GM10248 (cell line): Measurements from ENCODE around the gene DEFB108B.
"Not testable (repeated sequence)": the region's sequence is repeated elsewhere in the genome, so short reads cannot be mapped to it uniquely, and the experiment has no call there.

Experiments used
- CTCF ChIA-PET: fragments of 300-600 bp; sonication (Branson Sonifier 250); formaldehyde crosslinking; extraction: SDS; loops from one replicate; lab custom pipeline; 2021; ENCODE audit warnings: antibody characterized with exemption; lab: Yijun Ruan, JAX
- POLR2A ChIA-PET: fragments of 350-650 bp; sonication (Branson Sonifier 250); formaldehyde crosslinking; extraction: SDS; loops from one replicate; lab custom pipeline; 2020; ENCODE audit warnings: antibody characterized with exemption; lab: Yijun Ruan, JAX
- DNase-seq: peaks from one replicate; pipeline ENCODE4 v3.0.0; 2012; ENCODE audit errors: extremely low spot score
- CTCF ChIP-seq: IDR thresholded peaks from 2 replicates; pipeline ENCODE4 v1.5.1; 2012; ENCODE audit warnings: mild to moderate bottlenecking, low read depth; ENCODE audit errors: extremely low read depth, missing control alignments, control extremely low read depth

The DEFB108B gene

GRCh38 chr11:71832811-71833210 lies at the start of gene DEFB108B:
Gene DEFB108B (plus strand): TSS chr11:71833200. CDS start chr11:71833200, 0 bp downstream.
- CTCF ChIA-PET, POLR2A ChIA-PET, DNase-seq: not testable (repeated sequence)

GRCh38 chr11:71786114-71786847 lies 46.7 kb upstream of the DEFB108B start:
- peak; percentile 83 for DNase-seq
- POLR2A ChIA-PET, result not testable (repeated sequence)
- CTCF ChIA-PET, result interaction anchor here (1.1 kb wide), 1 partner anchor 14 kb away, joined by 3 read pairs; no protein-coding TSS in a partner anchor

GRCh38 chr11:71786848-71787097 lies 46.2 kb upstream of the DEFB108B start:
- DNase-seq, result peak; percentile 90
- POLR2A ChIA-PET, result not testable (repeated sequence)
- CTCF ChIA-PET, result interaction anchor here (1.1 kb wide), 1 partner anchor 14 kb away, joined by 3 read pairs; no protein-coding TSS in a partner anchor

- ChIA-PET POLR2A (no interaction called here), CTCF (interaction anchor here (1.1 kb wide), 1 partner anchor 13 kb away, joined by 3 read pairs; no protein-coding TSS in a partner anchor)
- no peak for TF ChIP-seq CTCF
- peak; percentile 87 for DNase-seq
Measured at GRCh38 chr11:71787098-71787823, 45.7 kb upstream of the DEFB108B start.

GRCh38 chr11:71787824-71788454 lies 45.1 kb upstream of the DEFB108B start:
- DNase-seq, CTCF ChIA-PET, POLR2A ChIA-PET: not testable (repeated sequence)

GRCh38 chr11:71789444-71790196 lies 43.4 kb upstream of the DEFB108B start:
- DNase-seq, POLR2A ChIA-PET: not testable (repeated sequence)
- CTCF ChIA-PET, result interaction anchor here (1.7 kb wide), 1 partner anchor 11 kb away, joined by 4 read pairs; no protein-coding TSS in a partner anchor

- DNase-seq, POLR2A ChIA-PET: not testable (repeated sequence)
- CTCF ChIA-PET, result interaction anchor here (1.6 kb wide), 1 partner anchor 640 kb away, joined by 5 read pairs; no protein-coding TSS in a partner anchor
Measured at GRCh38 chr11:71791111-71791510, 41.9 kb upstream of the DEFB108B start.

- CTCF ChIA-PET, result interaction anchor here (1.6 kb wide), 1 partner anchor 639 kb away, joined by 5 read pairs; no protein-coding TSS in a partner anchor
- DNase-seq, POLR2A ChIA-PET: not testable (repeated sequence)
- TF ChIP-seq CTCF, result peak; percentile 61
Measured at GRCh38 chr11:71792621-71793235, 40.3 kb upstream of the DEFB108B start.

- POLR2A ChIA-PET, DNase-seq: not testable (repeated sequence)
- CTCF ChIA-PET, result interaction anchor here (0.7 kb wide), 1 partner anchor 349 kb away, joined by 3 read pairs; no protein-coding TSS in a partner anchor
Measured at GRCh38 chr11:71794386-71795040, 38.5 kb upstream of the DEFB108B start.

GRCh38 chr11:71795236-71795635 lies 37.8 kb upstream of the DEFB108B start:
- DNase-seq, POLR2A ChIA-PET: not testable (repeated sequence)
- CTCF ChIA-PET, result interaction anchor here (0.7 kb wide), 1 partner anchor 348 kb away, joined by 3 read pairs; no protein-coding TSS in a partner anchor

GRCh38 chr11:71796016-71796415 lies 37.0 kb upstream of the DEFB108B start:
- DNase-seq, POLR2A ChIA-PET, CTCF ChIA-PET: not testable (repeated sequence)

- CTCF ChIA-PET, DNase-seq, POLR2A ChIA-PET: not testable (repeated sequence)
Measured at GRCh38 chr11:71796781-71797180, 36.2 kb upstream of the DEFB108B start.

GRCh38 chr11:71799556-71800128 lies 33.4 kb upstream of the DEFB108B start:
- CTCF ChIA-PET, result interaction anchor here (0.7 to 2.8 kb wide), 19 partner anchors 8 to 632 kb away, joined by 3 to 16 read pairs (median 4); partner anchors contain the start of genes RNF121 and XNDC1N
- POLR2A ChIA-PET, DNase-seq: not testable (repeated sequence)
